Measurements from ENCODE around the gene KCNIP3. TPM values are rescaled to one million over a fixed set of nuclear protein-coding genes. Genes with fewer than 3 reads are reported as not detected.
"Not testable (repeated sequence)": the region's sequence is repeated elsewhere in the genome, so short reads cannot be mapped to it uniquely, and the experiment has no call there.

Gene KCNIP3
- total RNA-seq, 1 donor from 2014 or later, result 3.0 TPM

- ATAC-seq; H3K27me3 ChIP-seq; H3K27ac ChIP-seq; intact Hi-C loops (cut with DNase I); H3K9me3 ChIP-seq; H3K4me3 ChIP-seq; H3K36me3 ChIP-seq; H3K4me1 ChIP-seq; DNase-seq: not testable (repeated sequence)
Observed at GRCh38 chr2:95433373-95433772, 136.2 kb downstream of the KCNIP3 start.

- H3K27me3 ChIP-seq; H3K4me1 ChIP-seq; H3K9me3 ChIP-seq; H3K36me3 ChIP-seq; DNase-seq; intact Hi-C loops (cut with DNase I); ATAC-seq; H3K4me3 ChIP-seq; H3K27ac ChIP-seq: not testable (repeated sequence)
Observed at GRCh38 chr2:95433973-95434372, 136.8 kb downstream of the KCNIP3 start.

GRCh38 chr2:95434507-95435076 is 137.4 kb downstream of the KCNIP3 start:
- H3K36me3 ChIP-seq; H3K27ac ChIP-seq; intact Hi-C loops (cut with DNase I); H3K9me3 ChIP-seq; H3K27me3 ChIP-seq; H3K4me3 ChIP-seq; H3K4me1 ChIP-seq: not testable (repeated sequence)
- ATAC-seq (peak; percentile 87), DNase-seq (peak; percentile 83)

- H3K27me3 ChIP-seq; DNase-seq; H3K9me3 ChIP-seq; H3K4me3 ChIP-seq; H3K4me1 ChIP-seq; H3K36me3 ChIP-seq; H3K27ac ChIP-seq; intact Hi-C loops (cut with DNase I): not testable (repeated sequence)
- ATAC-seq, result peak; percentile 64
Observed at GRCh38 chr2:95435162-95435871, 138.2 kb downstream of the KCNIP3 start.

Other genes with a start within 250 kb of the KCNIP3 start
- gene MRPS5, start 175.5 kb upstream of the KCNIP3 start, total RNA-seq, result 55.2 TPM
- 19.8 TPM for gene ZNF514, start 137.5 kb upstream of the KCNIP3 start, total RNA-seq
- gene ZNF2, start 131.5 kb upstream of the KCNIP3 start, total RNA-seq, result 4.7 TPM
- 3.8 TPM for gene ZNF892, start 89.8 kb upstream of the KCNIP3 start, total RNA-seq
- gene PROM2, start 22.9 kb upstream of the KCNIP3 start, total RNA-seq, result 6.0 TPM
- gene FAHD2A, start 105.4 kb downstream of the KCNIP3 start, total RNA-seq, result 22.8 TPM
- not detected for gene TRIM43B, start 187.4 kb downstream of the KCNIP3 start, total RNA-seq